Endodermal cell (in vitro differentiated cells): Measurements from ENCODE around the gene DNAH2. TPM values are rescaled to one million over a fixed set of nuclear protein-coding genes. Genes with fewer than 3 reads are reported as not detected.

Experiments
- DNase-seq: peaks from one replicate; pipeline ENCODE4 v3.0.0-alpha.2; 2017
- H3K27ac ChIP-seq: 2 replicates; pipeline ENCODE4 v1.5.1; 2013; ENCODE audit warnings: mild to moderate bottlenecking, low read depth, low read length, moderate library complexity
- H3K27me3 ChIP-seq: 2 replicates; pipeline ENCODE4 v1.6.1; 2013; ENCODE audit warnings: mild to moderate bottlenecking, low read length, moderate library complexity; ENCODE audit not compliant: insufficient read depth, control insufficient read depth, poor library complexity, severe bottlenecking
- H3K36me3 ChIP-seq: 2 replicates; pipeline ENCODE4 v1.7.0; 2013; ENCODE audit warnings: mild to moderate bottlenecking, low read length, moderate library complexity; ENCODE audit not compliant: control insufficient read depth, insufficient read depth
- H3K4me1 ChIP-seq: one replicate; pipeline ENCODE4 v1.7.0; 2013; ENCODE audit warnings: low read length; ENCODE audit not compliant: control insufficient read depth, insufficient read depth
- H3K4me3 ChIP-seq: 2 replicates; pipeline ENCODE4 v1.5.1; 2013; ENCODE audit warnings: mild to moderate bottlenecking, low read length, moderate library complexity
- H3K9ac ChIP-seq: 2 replicates; pipeline ENCODE4 v1.6.1; 2013; ENCODE audit warnings: mild to moderate bottlenecking, low read length, moderate library complexity; ENCODE audit not compliant: poor library complexity, severe bottlenecking; ENCODE audit errors: extremely low read depth
- H3K9me3 ChIP-seq: 2 replicates; pipeline ENCODE4 v1.6.1; 2013; ENCODE audit warnings: mild to moderate bottlenecking, low read length, moderate library complexity; ENCODE audit not compliant: control insufficient read depth
- H3K27ac Mint-ChIP-seq: 2 replicates; pipeline ENCODE4 v1.8.0; 2020; ENCODE audit warnings: mixed read lengths
- H3K27me3 Mint-ChIP-seq: 2 replicates; pipeline ENCODE4 v1.8.0; 2021; ENCODE audit warnings: mild to moderate bottlenecking, mixed read lengths; ENCODE audit not compliant: insufficient read depth
- H3K36me3 Mint-ChIP-seq: 2 replicates; pipeline ENCODE4 v1.8.0; 2020; ENCODE audit warnings: low read depth, mixed read lengths
- H3K4me1 Mint-ChIP-seq: 2 replicates; pipeline ENCODE4 v1.8.0; 2020; ENCODE audit warnings: mixed read lengths
- H3K4me3 Mint-ChIP-seq: 2 replicates; pipeline ENCODE4 v1.8.0; 2020; ENCODE audit warnings: mild to moderate bottlenecking, moderate library complexity, mixed read lengths
- H3K9me3 Mint-ChIP-seq: 2 replicates; pipeline ENCODE4 v1.8.0; 2020; ENCODE audit warnings: mild to moderate bottlenecking, mixed read lengths
- CTCF ChIP-seq: fragments of 200-600 bp; sonication (generic); conservative IDR thresholded peaks from 2 replicates; pipeline ENCODE4 v1.5.0; 2021; ENCODE audit warnings: antibody characterized with exemption, mild to moderate bottlenecking
- WGBS, 2 experiments: methylation state at CpG; one replicate each; pipeline versions ENCODE4 v1.1.5 to v1.1.7; 2013; ENCODE audit warnings: missing lambda C conversion rate in 2 of 2, mixed read lengths in 1 of 2; ENCODE audit not compliant: insufficient coverage in 1 of 2, insufficient read length in 1 of 2; 5-methylcytosine and 5-hydroxymethylcytosine counted together
- total RNA-seq, 2 donors: library from RNA; stranded (reverse); fragmentation: NEBNext Ultra II Directional in 1 of 2; extraction: Animal tissue kit (Norgen Biotek cat#: 25700) in 1 of 2; gene quantifications; 2 replicates in 1 of 2; 3 replicates in 1 of 2; pipeline ENCODE4 v1.2.1, GENCODE V29; 2021

DNAH2 gene
- total RNA-seq, 2 donors from 2014 or later = 0.42 to 0.69 TPM

GRCh38 chr17:7820231-7820630, 102.7 kb downstream of the DNAH2 start:
- Mint-ChIP-seq H3K4me3 (no peak overlapping the region), H3K9me3 (no peaks in the 10 kb centered on the region), H3K4me1 (peaks cover 22% of the 10 kb centered on the region), H3K36me3 (no peaks in the 10 kb centered on the region), H3K27me3 (peaks cover 48% of the 10 kb centered on the region), H3K27ac (no peak overlapping the region)
- WGBS, 2 experiments = 74 to 87% methylated on average over 4 to 5 of the region's 5 CpGs
- H3K9ac ChIP-seq = no peak overlapping the region
- peaks cover 14% of the 10 kb centered on the region for H3K4me1 ChIP-seq
- no peak for TF ChIP-seq CTCF
- H3K27ac ChIP-seq = no peak overlapping the region
- no peak overlapping the region for H3K4me3 ChIP-seq
- peak; percentile 41 for DNase-seq
- peaks cover 11% of the 10 kb centered on the region for H3K27me3 ChIP-seq
- H3K36me3 ChIP-seq = no peaks in the 10 kb centered on the region
- no peaks in the 10 kb centered on the region for H3K9me3 ChIP-seq

GRCh38 chr17:7822126-7822525, 104.6 kb downstream of the DNAH2 start:
- H3K9ac ChIP-seq = no peak overlapping the region
- peaks cover 18% of the 10 kb centered on the region for H3K27me3 ChIP-seq
- H3K27ac Mint-ChIP-seq = no peak overlapping the region
- H3K4me1 ChIP-seq = peaks cover 5% of the 10 kb centered on the region
- H3K9me3 ChIP-seq = no peaks in the 10 kb centered on the region
- H3K4me1 Mint-ChIP-seq = peaks cover 17% of the 10 kb centered on the region
- no peak overlapping the region for H3K4me3 ChIP-seq
- no peak for TF ChIP-seq CTCF
- H3K36me3 Mint-ChIP-seq = no peaks in the 10 kb centered on the region
- peaks cover 58% of the 10 kb centered on the region for H3K27me3 Mint-ChIP-seq
- WGBS, 2 experiments = 80 to 87% methylated on average over 9 to 14 of the region's 14 CpGs
- H3K4me3 Mint-ChIP-seq = no peak overlapping the region
- DNase-seq = no peak
- no peak overlapping the region for H3K27ac ChIP-seq
- no peaks in the 10 kb centered on the region for H3K36me3 ChIP-seq
- H3K9me3 Mint-ChIP-seq = no peaks in the 10 kb centered on the region

GRCh38 chr17:7823581-7824001, 106.0 kb downstream of the DNAH2 start:
- no peak for TF ChIP-seq CTCF
- peak; percentile 86 for DNase-seq
- Mint-ChIP-seq H3K4me3 (no peak overlapping the region), H3K4me1 (peaks cover 12% of the 10 kb centered on the region), H3K27me3 (peaks cover 67% of the 10 kb centered on the region), H3K27ac (no peak overlapping the region), H3K9me3 (no peaks in the 10 kb centered on the region), H3K36me3 (no peaks in the 10 kb centered on the region)
- no peak overlapping the region for H3K27ac ChIP-seq
- H3K36me3 ChIP-seq = no peaks in the 10 kb centered on the region
- no peak overlapping the region for H3K4me3 ChIP-seq
- no peaks in the 10 kb centered on the region for H3K4me1 ChIP-seq
- peaks cover 26% of the 10 kb centered on the region for H3K27me3 ChIP-seq
- WGBS, 2 experiments = 70 to 77% methylated on average over 17 to 20 of the region's 20 CpGs
- no peaks in the 10 kb centered on the region for H3K9me3 ChIP-seq
- no peak overlapping the region for H3K9ac ChIP-seq
